HG02588 (cell line): ENCODE data around the gene PDZD2.
"Not testable (repeated sequence)": the region's sequence is repeated elsewhere in the genome, so short reads cannot be mapped to it uniquely, and the experiment has no call there.

ENCODE experiments used
- ATAC-seq: cut with Tn5 transposase; IDR thresholded peaks from one replicate; pipeline ENCODE4 v1.9.1; 2021; ENCODE audit warnings: mild to moderate bottlenecking, moderate library complexity; ENCODE audit not compliant: unreplicated experiment

Gene PDZD2

GRCh38 chr5:32027717-32028458 lies 389.0 kb downstream of the PDZD2 start:
- no peak for ATAC-seq

- no peak for ATAC-seq
These were observed 390.3 kb downstream of the PDZD2 start for GRCh38 chr5:32029261-32029660.

- no peak for ATAC-seq
These were observed 390.9 kb downstream of the PDZD2 start for GRCh38 chr5:32029781-32030180.

- no peak for ATAC-seq
These were observed 391.3 kb downstream of the PDZD2 start for GRCh38 chr5:32030222-32030621.

- ATAC-seq: no peak
These were observed 391.8 kb downstream of the PDZD2 start for GRCh38 chr5:32030686-32031085.

- ATAC-seq: no peak
These were observed 392.2 kb downstream of the PDZD2 start for GRCh38 chr5:32031089-32031488.

- ATAC-seq: no peak
These were observed 399.6 kb downstream of the PDZD2 start for GRCh38 chr5:32038523-32038922.

GRCh38 chr5:32039133-32039532 lies 400.2 kb downstream of the PDZD2 start:
- not testable (repeated sequence) for ATAC-seq

- not testable (repeated sequence) for ATAC-seq
These were observed 400.7 kb downstream of the PDZD2 start for GRCh38 chr5:32039601-32040000.

GRCh38 chr5:32040181-32040695 lies 401.3 kb downstream of the PDZD2 start:
- not testable (repeated sequence) for ATAC-seq

GRCh38 chr5:32042551-32042961 lies 403.6 kb downstream of the PDZD2 start:
- ATAC-seq: no peak

GRCh38 chr5:32043105-32043504 lies 404.2 kb downstream of the PDZD2 start:
- ATAC-seq: no peak

GRCh38 chr5:32044434-32044833 lies 405.5 kb downstream of the PDZD2 start:
- ATAC-seq: no peak

GRCh38 chr5:32044939-32045338 lies 406.0 kb downstream of the PDZD2 start:
- no peak for ATAC-seq

GRCh38 chr5:32047056-32047455 lies 408.1 kb downstream of the PDZD2 start:
- ATAC-seq: no peak

- ATAC-seq: no peak
These were observed 412.9 kb downstream of the PDZD2 start for GRCh38 chr5:32051796-32052195.

GRCh38 chr5:32055891-32056866 lies 417.2 kb downstream of the PDZD2 start:
- no peak for ATAC-seq

- no peak for ATAC-seq
These were observed 418.5 kb downstream of the PDZD2 start for GRCh38 chr5:32057187-32058096.

GRCh38 chr5:32058101-32058500 lies 419.2 kb downstream of the PDZD2 start:
- ATAC-seq: no peak

GRCh38 chr5:32058997-32059396 lies 420.1 kb downstream of the PDZD2 start:
- no peak for ATAC-seq
